ENCODE measurements around the gene CCDC59.

CCDC59 gene

DNA sequence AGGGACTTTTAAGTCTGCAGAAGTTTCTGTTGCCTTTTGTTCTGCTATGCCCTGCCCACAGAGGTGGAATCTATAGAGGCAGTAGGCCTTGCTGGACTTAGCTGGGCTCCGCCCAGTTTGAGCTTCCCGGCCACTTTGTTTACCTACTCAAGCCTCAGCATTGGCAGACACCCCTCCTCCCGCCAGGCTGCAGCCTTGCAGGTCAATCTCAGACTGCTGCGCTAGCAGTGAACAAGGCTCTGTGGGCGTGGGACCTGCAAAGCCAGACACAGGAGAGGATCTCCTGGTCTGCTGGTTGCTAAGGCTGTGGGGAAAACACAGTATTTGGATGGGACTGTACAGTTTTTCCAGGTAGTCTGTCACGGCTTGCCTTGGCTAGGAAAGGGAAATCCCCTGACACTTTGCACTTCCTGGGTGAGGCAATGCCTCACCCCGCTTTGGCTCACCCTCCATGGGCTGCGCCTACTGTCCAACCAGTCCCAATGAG, 43.7 kb downstream of the CCDC59 start:
- no peak for DNase-seq (ENCODE audit: low spot score)
